Chondrocyte (in vitro differentiated cells): ENCODE measurements around the gene RNPS1. TPM values are rescaled to one million over a fixed set of nuclear protein-coding genes. Genes with fewer than 3 reads are reported as not detected.
A peak's percentile ranks its signal among the peaks of the same experiment; 100 is the strongest.

Experiments
- DNase-seq: peaks from one replicate; pipeline ENCODE4 v3.0.0; 2021; ENCODE audit warnings: mixed read lengths, low spot score
- H3K27ac Mint-ChIP-seq: one replicate; pipeline ENCODE4 v1.8.0; 2021; ENCODE audit warnings: mild to moderate bottlenecking, moderate library complexity, mixed read lengths; ENCODE audit not compliant: unreplicated experiment
- H3K27me3 Mint-ChIP-seq: 2 replicates; pipeline ENCODE4 v1.8.0; 2021; ENCODE audit warnings: low read depth, mixed read lengths
- H3K36me3 Mint-ChIP-seq: 2 replicates; pipeline ENCODE4 v1.8.0; 2021; ENCODE audit warnings: low read depth, mixed read lengths
- H3K4me1 Mint-ChIP-seq: 2 replicates; pipeline ENCODE4 v1.8.0; 2021; ENCODE audit warnings: low read depth, mild to moderate bottlenecking, mixed read lengths
- H3K4me3 Mint-ChIP-seq: one replicate; pipeline ENCODE4 v1.8.0; 2021; ENCODE audit warnings: mild to moderate bottlenecking, moderate library complexity, mixed read lengths; ENCODE audit not compliant: unreplicated experiment
- H3K9me3 Mint-ChIP-seq: 2 replicates; pipeline ENCODE4 v1.8.0; 2021; ENCODE audit warnings: low read depth, mixed read lengths
- CTCF ChIP-seq: fragments of 200-600 bp; sonication (generic); IDR thresholded peaks from 2 replicates; pipeline ENCODE4 v1.5.0; 2021; ENCODE audit warnings: antibody characterized with exemption, mild to moderate bottlenecking, moderate library complexity
- total RNA-seq: library from RNA; stranded (reverse); gene quantifications from 3 replicates; pipeline ENCODE4 v1.2.1, GENCODE V29; 2021

RNPS1 gene
- total RNA-seq, 1 donor from 2014 or later = 109 TPM

- no peak overlapping the region for H3K27ac Mint-ChIP-seq
- DNase-seq = no peak
- H3K27me3 Mint-ChIP-seq = no peaks in the 10 kb centered on the region
- TF ChIP-seq CTCF = no peak
- H3K4me1 Mint-ChIP-seq = peaks cover 33% of the 10 kb centered on the region
- peaks cover 7% of the 10 kb centered on the region for H3K36me3 Mint-ChIP-seq
- no peaks in the 10 kb centered on the region for H3K9me3 Mint-ChIP-seq
- no peak overlapping the region for H3K4me3 Mint-ChIP-seq
Observed at GRCh38 chr16:2207872-2208271, 60.1 kb downstream of the RNPS1 start.

- H3K27ac Mint-ChIP-seq = peak overlapping the region; percentile 51
- H3K9me3 Mint-ChIP-seq = no peaks in the 10 kb centered on the region
Observed at GRCh38 chr16:2206780-2207433, 61.0 kb downstream of the RNPS1 start.

GRCh38 chr16:2206420-2206779 lies 61.5 kb downstream of the RNPS1 start:
- Mint-ChIP-seq H3K4me3 (peak overlapping the region; percentile 81), H3K27ac (peak overlapping the region; percentile 51), H3K27me3 (no peaks in the 10 kb centered on the region), H3K9me3 (no peaks in the 10 kb centered on the region), H3K4me1 (peaks cover 20% of the 10 kb centered on the region), H3K36me3 (peaks cover 7% of the 10 kb centered on the region)
- no peak for DNase-seq
- TF ChIP-seq CTCF = no peak

More at GRCh38 chr16:2206780-2207433, 61.0 kb downstream of the RNPS1 start:
- DNase-seq = no peak
- TF ChIP-seq CTCF = no peak
- peak overlapping the region; percentile 81 for H3K4me3 Mint-ChIP-seq
- H3K4me1 Mint-ChIP-seq = peaks cover 23% of the 10 kb centered on the region
- H3K27me3 Mint-ChIP-seq = no peaks in the 10 kb centered on the region
- peaks cover 7% of the 10 kb centered on the region for H3K36me3 Mint-ChIP-seq

GRCh38 chr16:2205967-2206313 lies 62.0 kb downstream of the RNPS1 start:
- Mint-ChIP-seq H3K9me3 (no peaks in the 10 kb centered on the region), H3K4me3 (peak overlapping the region; percentile 81), H3K36me3 (peaks cover 7% of the 10 kb centered on the region), H3K27me3 (no peaks in the 10 kb centered on the region), H3K27ac (peak overlapping the region; percentile 69), H3K4me1 (peaks cover 20% of the 10 kb centered on the region)
- peak; percentile 21 for TF ChIP-seq CTCF
- DNase-seq = no peak

- Mint-ChIP-seq H3K36me3 (peaks cover 7% of the 10 kb centered on the region), H3K9me3 (no peaks in the 10 kb centered on the region), H3K27ac (peak within 1 kb of the TSS; percentile 82), H3K4me3 (peak within 1 kb of the TSS; percentile 81), H3K27me3 (no peaks in the 10 kb centered on the region), H3K4me1 (peaks cover 20% of the 10 kb centered on the region)
- DNase-seq = no peak
- peak; percentile 62 for TF ChIP-seq CTCF
Observed at GRCh38 chr16:2205104-2205966, 62.6 kb downstream of the RNPS1 start, which contains the start of gene MLST8. Gene MLST8 (plus strand): TSS chr16:2205454. CDS start chr16:2206086, 632 bp downstream.
